Stimulated activated CD4-positive, alpha-beta T cell treated with anti-CD3 and anti-CD28 coated beads, Interleukin-12 subunit alpha, Interleukin-12 subunit beta, amount 100 ng/mL, for 4 hours (primary cell): ENCODE measurements around the gene PARVB.
"Not testable (repeated sequence)": the region's sequence is repeated elsewhere in the genome, so short reads cannot be mapped to it uniquely, and the experiment has no call there.

Experiments used
- DNase-seq: peaks from one replicate; pipeline ENCODE4 v3.0.0-alpha.2; 2020

PARVB gene

GRCh38 chr22:44091021-44091721 is 67.1 kb downstream of the PARVB start:
- peak; percentile 8 for DNase-seq

GRCh38 chr22:44091751-44092150 is 67.6 kb downstream of the PARVB start:
- DNase-seq, result no peak

GRCh38 chr22:44092636-44093220 is 68.6 kb downstream of the PARVB start:
- no peak for DNase-seq

GRCh38 chr22:44093791-44094190 is 69.7 kb downstream of the PARVB start:
- DNase-seq, result no peak

GRCh38 chr22:44094751-44095302 is 70.7 kb downstream of the PARVB start:
- DNase-seq, result no peak

GRCh38 chr22:44096736-44097135 is 72.6 kb downstream of the PARVB start:
- DNase-seq, result no peak

GRCh38 chr22:44097263-44098020 is 73.3 kb downstream of the PARVB start:
- no peak for DNase-seq

- no peak for DNase-seq
Observed at GRCh38 chr22:44098021-44098739, 74.1 kb downstream of the PARVB start.

- DNase-seq, result no peak
Observed at GRCh38 chr22:44098966-44099530, 74.9 kb downstream of the PARVB start.

GRCh38 chr22:44099696-44100095 is 75.6 kb downstream of the PARVB start:
- no peak for DNase-seq

GRCh38 chr22:44100411-44100810 is 76.3 kb downstream of the PARVB start:
- no peak for DNase-seq

GRCh38 chr22:44102121-44102520 is 78.0 kb downstream of the PARVB start:
- DNase-seq, result no peak

- no peak for DNase-seq
Observed at GRCh38 chr22:44102856-44103255, 78.8 kb downstream of the PARVB start.

GRCh38 chr22:44103735-44104480 is 79.8 kb downstream of the PARVB start:
- no peak for DNase-seq

GRCh38 chr22:44107340-44107739 is 83.2 kb downstream of the PARVB start:
- DNase-seq, result no peak

GRCh38 chr22:44108076-44108475 is 84.0 kb downstream of the PARVB start:
- no peak for DNase-seq

- no peak for DNase-seq
Observed at GRCh38 chr22:44108806-44109385, 84.8 kb downstream of the PARVB start.

GRCh38 chr22:44109416-44109815 is 85.3 kb downstream of the PARVB start:
- no peak for DNase-seq

GRCh38 chr22:44110656-44111055 is 86.6 kb downstream of the PARVB start:
- DNase-seq, result not testable (repeated sequence)

GRCh38 chr22:44111562-44112155 is 87.6 kb downstream of the PARVB start:
- no peak for DNase-seq

GRCh38 chr22:44112191-44112590 is 88.1 kb downstream of the PARVB start:
- DNase-seq, result no peak
